Keratinocyte (primary cell): Measurements from ENCODE around the gene TPK1.

Experiments used
- EZH2 ChIP-seq: IDR thresholded peaks from one replicate; pipeline ENCODE4 v1.6.1; 2012; ENCODE audit warnings: inconsistent platforms, mild to moderate bottlenecking, low read length, moderate library complexity
- TF ChIP-seq, protein P1 (sequence below), 3 experiments: IDR thresholded peaks in 1 of 3; conservative IDR thresholded peaks in 1 of 3; optimal IDR thresholded peaks in 1 of 3; 2 replicates in 2 of 3; 3 replicates in 1 of 3; pipeline versions ENCODE3 to v1.5.1; 2011; ENCODE audit warnings: low read length in 3 of 3, mild to moderate bottlenecking in 3 of 3, moderate library complexity in 2 of 3, control low read depth in 1 of 3, inconsistent platforms in 1 of 3; ENCODE audit not compliant: insufficient read depth in 2 of 3; ENCODE audit errors: extremely low read depth in 1 of 3

DNA sequence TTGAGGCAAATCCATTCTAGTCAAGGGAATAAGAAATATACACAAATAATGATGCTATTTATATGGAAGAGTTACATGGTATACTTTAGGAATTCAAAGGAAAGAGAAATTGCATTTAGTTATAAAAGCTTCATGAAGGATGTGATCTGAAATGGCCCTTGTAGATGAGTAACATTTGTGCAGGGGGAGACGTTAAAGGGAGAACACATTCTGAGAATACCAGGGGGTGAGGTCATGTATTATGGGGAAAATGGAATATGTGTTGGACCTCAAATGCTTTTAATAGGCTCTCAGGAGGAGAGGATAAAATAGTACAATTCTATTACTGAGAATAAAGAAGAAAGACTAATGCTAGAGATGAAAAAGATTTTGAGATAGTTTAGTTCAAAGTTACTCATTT lies 309.9 kb downstream of the TPK1 start:
- TF ChIP-seq, protein P1, sequence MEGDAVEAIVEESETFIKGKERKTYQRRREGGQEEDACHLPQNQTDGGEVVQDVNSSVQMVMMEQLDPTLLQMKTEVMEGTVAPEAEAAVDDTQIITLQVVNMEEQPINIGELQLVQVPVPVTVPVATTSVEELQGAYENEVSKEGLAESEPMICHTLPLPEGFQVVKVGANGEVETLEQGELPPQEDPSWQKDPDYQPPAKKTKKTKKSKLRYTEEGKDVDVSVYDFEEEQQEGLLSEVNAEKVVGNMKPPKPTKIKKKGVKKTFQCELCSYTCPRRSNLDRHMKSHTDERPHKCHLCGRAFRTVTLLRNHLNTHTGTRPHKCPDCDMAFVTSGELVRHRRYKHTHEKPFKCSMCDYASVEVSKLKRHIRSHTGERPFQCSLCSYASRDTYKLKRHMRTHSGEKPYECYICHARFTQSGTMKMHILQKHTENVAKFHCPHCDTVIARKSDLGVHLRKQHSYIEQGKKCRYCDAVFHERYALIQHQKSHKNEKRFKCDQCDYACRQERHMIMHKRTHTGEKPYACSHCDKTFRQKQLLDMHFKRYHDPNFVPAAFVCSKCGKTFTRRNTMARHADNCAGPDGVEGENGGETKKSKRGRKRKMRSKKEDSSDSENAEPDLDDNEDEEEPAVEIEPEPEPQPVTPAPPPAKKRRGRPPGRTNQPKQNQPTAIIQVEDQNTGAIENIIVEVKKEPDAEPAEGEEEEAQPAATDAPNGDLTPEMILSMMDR (optimal IDR thresholded peaks at IDR 0.05 in 1 of 3, IDR thresholded peaks at IDR 0.05 in 1 of 3, conservative IDR thresholded peaks at IDR 0.05 in 1 of 3; ENCODE audit: extremely low read depth in 1 of 3, insufficient read depth in 2 of 3, low read length in 3 of 3): no peak
- no peak for TF ChIP-seq EZH2
